NCI-H748 treated with DMSO at 0.1 percent for 48 hours (cell line): ENCODE data around the gene IBSP.

ENCODE experiments used
- DNase-seq: peaks from one replicate; lab custom pipeline; 2025; lab: John Stamatoyannopoulos, UW

The IBSP gene

GRCh38 chr4:87799301-87800113 is at the start of gene IBSP:
TSS of gene IBSP (plus strand) at chr4:87799554. CDS start at chr4:87802362, 2,808 bp downstream.
- DNase-seq, result no peak

GRCh38 chr4:87749883-87750282 is 49.5 kb upstream of the IBSP start:
- no peak for DNase-seq

GRCh38 chr4:87758270-87758669 is 41.1 kb upstream of the IBSP start:
- no peak for DNase-seq

- no peak for DNase-seq
Measured at GRCh38 chr4:87762311-87762710, 37.0 kb upstream of the IBSP start.

- DNase-seq, result no peak
Measured at GRCh38 chr4:87781569-87781968, 17.8 kb upstream of the IBSP start.

- no peak for DNase-seq
Measured at GRCh38 chr4:87783781-87784180, 15.6 kb upstream of the IBSP start.

- DNase-seq, result no peak
Measured at GRCh38 chr4:87785731-87786509, 13.4 kb upstream of the IBSP start.

- no peak for DNase-seq
Measured at GRCh38 chr4:87802858-87803257, 3.5 kb downstream of the IBSP start.

- DNase-seq, result no peak
Measured at GRCh38 chr4:87803421-87803820, 4.1 kb downstream of the IBSP start.

- no peak for DNase-seq
Measured at GRCh38 chr4:87804871-87805270, 5.5 kb downstream of the IBSP start.

GRCh38 chr4:87805971-87806370 is 6.6 kb downstream of the IBSP start:
- DNase-seq, result no peak

- DNase-seq, result no peak
Measured at GRCh38 chr4:87806520-87806919, 7.2 kb downstream of the IBSP start.

- no peak for DNase-seq
Measured at GRCh38 chr4:87807402-87807801, 8.0 kb downstream of the IBSP start.

- no peak for DNase-seq
Measured at GRCh38 chr4:87811977-87812376, 12.6 kb downstream of the IBSP start.

GRCh38 chr4:87819281-87819919 is 20.0 kb downstream of the IBSP start:
- no peak for DNase-seq

GRCh38 chr4:87823200-87823599 is 23.8 kb downstream of the IBSP start:
- DNase-seq, result no peak

GRCh38 chr4:87823724-87824123 is 24.4 kb downstream of the IBSP start:
- DNase-seq, result no peak

GRCh38 chr4:87824352-87824751 is 25.0 kb downstream of the IBSP start:
- DNase-seq, result no peak

- no peak for DNase-seq
Measured at GRCh38 chr4:87832669-87833068, 33.3 kb downstream of the IBSP start, which contains the start of gene MEPE. TSS of gene MEPE (plus strand) at chr4:87832969. CDS start at chr4:87834715, 1,746 bp downstream.

- DNase-seq, result no peak
Measured at GRCh38 chr4:87834401-87834800, 35.0 kb downstream of the IBSP start.

GRCh38 chr4:87835197-87835596 is 35.8 kb downstream of the IBSP start:
- no peak for DNase-seq

GRCh38 chr4:87835743-87836142 is 36.4 kb downstream of the IBSP start:
- DNase-seq, result no peak

- no peak for DNase-seq
Measured at GRCh38 chr4:87838205-87838604, 38.9 kb downstream of the IBSP start.
